HEK293T (cell line): ENCODE data around the gene DGAT2.

Experiments
- CTCF ChIA-PET: fragments of 350-600 bp; formaldehyde crosslinking; extraction: SDS; loops from one replicate; lab custom pipeline; 2021; ENCODE audit warnings: antibody characterized with exemption, inconsistent platforms; lab: Yijun Ruan, JAX
- POLR2A ChIA-PET: fragments of 350-600 bp; formaldehyde crosslinking; extraction: SDS; loops from one replicate; lab custom pipeline; 2020; ENCODE audit warnings: antibody characterized with exemption, inconsistent platforms; lab: Yijun Ruan, JAX
- DNase-seq: peaks from one replicate; pipeline ENCODE4 v3.0.0; 2012; ENCODE audit warnings: mixed read lengths; ENCODE audit errors: extremely low spot score
- ARNT ChIP-seq: fragments of 450-650 bp; IDR thresholded peaks from 2 replicates; pipeline ENCODE4 v1.6.1; 2017; ENCODE audit warnings: mild to moderate bottlenecking
- BHLHE40 ChIP-seq: fragments of 450-650 bp; IDR thresholded peaks from 2 replicates; pipeline ENCODE4 v1.6.1; 2016; ENCODE audit warnings: mild to moderate bottlenecking, moderate library complexity, borderline replicate concordance
- CTBP1 ChIP-seq: fragments of 450-650 bp; IDR thresholded peaks from 2 replicates; pipeline ENCODE4 v1.6.1; 2016; ENCODE audit warnings: borderline replicate concordance
- ELF4 ChIP-seq: fragments of 450-650 bp; IDR thresholded peaks from 2 replicates; pipeline ENCODE4 v1.6.1; 2017; ENCODE audit warnings: antibody characterized with exemption
- FOXA1 ChIP-seq: fragments of 450-650 bp; IDR thresholded peaks from 2 replicates; pipeline ENCODE4 v1.6.1; 2016; ENCODE audit warnings: mild to moderate bottlenecking
- FOXK2 ChIP-seq: fragments of 450-650 bp; IDR thresholded peaks from 2 replicates; pipeline ENCODE4 v1.6.1; 2016; ENCODE audit warnings: mild to moderate bottlenecking
- FOXM1 ChIP-seq: fragments of 450-650 bp; IDR thresholded peaks from 2 replicates; pipeline ENCODE4 v1.6.1; 2017; ENCODE audit warnings: mild to moderate bottlenecking, borderline replicate concordance
- HDGF ChIP-seq: fragments of 450-650 bp; IDR thresholded peaks from 2 replicates; pipeline ENCODE4 v1.6.1; 2017; ENCODE audit warnings: antibody characterized with exemption, borderline replicate concordance
- L3MBTL2 ChIP-seq: fragments of 450-650 bp; conservative IDR thresholded peaks from 2 replicates; pipeline ENCODE4 v1.6.1; 2016; ENCODE audit warnings: mild to moderate bottlenecking
- LEF1 ChIP-seq: fragments of 450-650 bp; IDR thresholded peaks from 2 replicates; pipeline ENCODE4 v1.6.1; 2017; ENCODE audit warnings: mild to moderate bottlenecking, borderline replicate concordance
- NFRKB ChIP-seq: fragments of 450-650 bp; IDR thresholded peaks from 2 replicates; pipeline ENCODE4 v1.6.1; 2016; ENCODE audit warnings: mild to moderate bottlenecking, moderate library complexity
- SP1 ChIP-seq: fragments of 450-650 bp; IDR thresholded peaks from 2 replicates; pipeline ENCODE4 v1.6.1; 2017
- SUZ12 ChIP-seq: fragments of 450-650 bp; IDR thresholded peaks from 2 replicates; pipeline ENCODE4 v1.6.1; 2016; ENCODE audit warnings: mild to moderate bottlenecking
- TARDBP ChIP-seq: fragments of 450-650 bp; IDR thresholded peaks from 2 replicates; pipeline ENCODE4 v1.6.1; 2016
- ZNF384 ChIP-seq: fragments of 450-650 bp; IDR thresholded peaks from 2 replicates; pipeline ENCODE4 v1.6.1; 2016
- TF ChIP-seq, protein P1 (sequence below): fragments of 450-650 bp; IDR thresholded peaks from 2 replicates; pipeline ENCODE4 v1.6.1; 2016

The DGAT2 gene

DNA sequence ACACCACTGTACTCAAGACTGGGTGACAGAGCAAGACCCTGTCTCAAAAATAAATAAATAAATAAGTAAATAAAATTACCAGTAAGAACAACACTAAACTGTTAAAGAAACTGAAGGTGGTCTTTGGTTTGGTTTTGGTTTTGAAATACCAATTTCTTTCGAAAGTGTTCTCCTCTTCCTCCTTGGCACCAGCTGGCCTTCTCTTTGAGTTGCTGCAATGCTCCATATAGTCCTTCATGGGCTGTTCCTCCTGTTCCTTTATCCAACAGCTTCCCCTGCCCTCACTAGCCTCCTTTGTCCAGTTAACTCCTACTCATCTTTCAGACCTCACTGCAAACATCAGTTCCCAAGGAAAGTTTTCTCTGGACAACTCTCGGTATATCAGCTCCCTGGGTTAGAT lies 41.4 kb downstream of the DGAT2 start:
- no peak for TF ChIP-seq ARNT
- TF ChIP-seq CTBP1: no peak
- TF ChIP-seq, protein P1, sequence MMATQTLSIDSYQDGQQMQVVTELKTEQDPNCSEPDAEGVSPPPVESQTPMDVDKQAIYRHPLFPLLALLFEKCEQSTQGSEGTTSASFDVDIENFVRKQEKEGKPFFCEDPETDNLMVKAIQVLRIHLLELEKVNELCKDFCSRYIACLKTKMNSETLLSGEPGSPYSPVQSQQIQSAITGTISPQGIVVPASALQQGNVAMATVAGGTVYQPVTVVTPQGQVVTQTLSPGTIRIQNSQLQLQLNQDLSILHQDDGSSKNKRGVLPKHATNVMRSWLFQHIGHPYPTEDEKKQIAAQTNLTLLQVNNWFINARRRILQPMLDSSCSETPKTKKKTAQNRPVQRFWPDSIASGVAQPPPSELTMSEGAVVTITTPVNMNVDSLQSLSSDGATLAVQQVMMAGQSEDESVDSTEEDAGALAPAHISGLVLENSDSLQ: no peak
- ChIA-PET POLR2A (no interaction called here), CTCF (no interaction called here)
- DNase-seq: no peak

DNA sequence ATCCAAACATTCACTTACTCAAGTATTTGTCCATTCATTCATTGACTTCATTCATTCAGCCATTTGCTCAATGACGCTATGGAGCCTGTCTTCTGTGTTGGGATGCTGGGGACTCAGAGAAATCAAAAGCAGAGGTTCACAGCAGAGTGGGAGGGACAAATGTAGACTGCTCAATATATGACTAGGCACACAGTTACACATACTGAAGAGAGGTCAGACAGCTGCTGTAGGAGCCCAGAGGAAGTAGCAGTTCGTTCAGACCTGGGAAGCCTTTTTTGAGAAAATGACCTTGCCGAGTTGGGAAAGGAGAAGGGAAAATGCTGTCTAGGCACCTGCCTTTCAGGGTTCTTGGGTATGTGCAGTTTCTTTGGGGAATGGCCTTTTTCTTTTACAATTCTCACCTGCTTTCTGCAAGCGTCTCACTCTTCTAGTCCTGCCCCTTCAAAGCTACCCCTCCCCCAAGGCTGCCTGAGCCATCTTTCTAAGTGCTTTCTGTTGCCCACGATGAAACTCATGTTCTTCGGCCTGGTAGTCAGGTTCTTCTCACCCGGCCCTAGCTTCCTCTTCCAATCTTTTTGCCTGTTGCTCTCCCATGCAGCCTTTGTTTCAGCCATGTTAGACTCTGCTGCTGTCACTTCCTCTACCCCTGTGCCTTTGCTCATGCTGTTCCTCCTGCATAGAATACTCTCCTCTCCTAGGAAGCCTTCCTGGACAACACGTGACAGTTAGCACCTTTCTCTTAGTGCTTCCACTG lies 42.2 kb downstream of the DGAT2 start:
- no peak for DNase-seq
- CTCF ChIA-PET: no interaction called here
- TF ChIP-seq ZNF384 (no peak), ELF4 (no peak), FOXA1 (no peak), SUZ12 (no peak), CTBP1 (no peak), SP1 (no peak), TARDBP (no peak), HDGF (no peak), FOXK2 (no peak), LEF1 (no peak), L3MBTL2 (no peak), NFRKB (no peak), FOXM1 (no peak)
- TF ChIP-seq, protein P1: no peak
- POLR2A ChIA-PET: no interaction called here

DNA sequence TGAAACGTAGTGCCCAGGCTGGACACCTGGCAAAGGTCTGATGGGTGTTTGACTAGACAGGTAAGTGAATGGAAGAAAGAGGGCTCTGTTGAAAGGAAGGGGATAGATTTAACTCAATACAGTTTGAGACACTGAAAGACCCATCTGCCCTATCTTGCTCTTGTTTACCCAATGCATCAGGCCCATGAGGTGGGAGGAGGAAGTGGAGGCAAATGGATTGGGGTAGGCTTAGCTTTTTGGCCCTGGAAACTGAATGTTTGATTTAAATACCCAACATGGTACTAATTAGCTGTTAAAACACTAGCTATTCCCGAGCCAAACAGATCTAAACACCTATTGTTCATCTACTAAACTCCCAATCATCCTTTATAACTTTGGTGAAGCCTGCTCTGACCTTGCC lies 42.9 kb downstream of the DGAT2 start:
- CTCF ChIA-PET: interaction anchor here (0.6 kb wide), 1 partner anchor 25 kb away, joined by 3 read pairs; no protein-coding TSS in a partner anchor
- POLR2A ChIA-PET: no interaction called here

DNA sequence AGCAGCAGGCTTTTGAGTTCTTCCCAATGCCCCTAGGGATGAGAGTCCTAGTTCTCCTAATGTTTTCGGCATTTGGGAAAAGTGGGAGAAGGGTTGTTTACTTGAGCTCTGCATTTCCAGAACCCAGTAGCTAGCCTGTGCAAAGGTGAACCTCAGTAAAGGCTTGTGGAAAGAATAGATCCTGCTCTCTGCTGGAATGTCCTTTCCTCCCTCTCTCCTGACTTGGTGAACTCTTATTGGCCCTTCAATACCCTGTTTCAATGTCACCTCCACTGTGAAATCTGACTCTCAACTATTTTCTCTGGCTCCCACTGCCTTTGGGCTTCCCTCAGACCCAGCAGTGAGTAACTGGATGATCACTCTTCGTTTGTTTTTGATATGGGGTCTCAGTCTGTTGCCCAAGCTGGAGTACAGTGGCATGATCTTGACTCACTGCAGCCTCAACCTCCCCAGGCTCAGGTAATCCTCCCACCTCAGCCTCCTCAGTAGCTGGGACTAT lies 44.0 kb downstream of the DGAT2 start:
- DNase-seq: no peak
- POLR2A ChIA-PET: no interaction called here
- CTCF ChIA-PET: interaction anchor here (1.8 kb wide), 1 partner anchor 10 kb away, joined by 11 read pairs; no protein-coding TSS in a partner anchor
- TF ChIP-seq NFRKB (no peak), FOXK2 (no peak), BHLHE40 (no peak), LEF1 (no peak), L3MBTL2 (no peak), ELF4 (no peak), ARNT (no peak), SUZ12 (no peak), HDGF (no peak)

More for the DNA sequence above, 42.9 kb downstream of the DGAT2 start:
- DNase-seq: no peak
- TF ChIP-seq SUZ12: no peak
- no peak for TF ChIP-seq FOXK2
- TF ChIP-seq SP1: no peak
- TF ChIP-seq LEF1: no peak
- no peak for TF ChIP-seq FOXM1
- no peak for TF ChIP-seq NFRKB
- no peak for TF ChIP-seq ARNT

DNA sequence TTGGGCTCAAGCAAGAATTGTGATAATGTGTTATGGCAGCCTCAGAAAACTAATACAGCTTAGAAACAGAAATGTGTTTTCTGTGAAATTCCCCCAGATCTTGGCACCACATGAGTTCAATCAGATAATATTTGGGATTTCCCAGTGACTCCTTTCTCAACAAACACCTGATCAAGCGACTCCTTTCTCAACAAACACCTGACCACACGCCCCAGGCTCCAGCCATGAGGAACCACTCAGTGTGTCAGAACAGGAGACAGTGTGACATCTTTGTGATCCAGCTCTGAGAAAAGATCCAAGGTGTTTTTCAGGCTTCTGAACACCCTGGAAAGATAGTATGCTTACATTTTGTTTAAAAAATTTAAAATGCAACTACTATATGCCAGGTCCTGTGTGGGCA lies 44.5 kb downstream of the DGAT2 start:
- TF ChIP-seq TARDBP: no peak
- TF ChIP-seq, protein P1: no peak
- TF ChIP-seq SUZ12: no peak
- TF ChIP-seq ZNF384: no peak
- TF ChIP-seq NFRKB: no peak
- no peak for TF ChIP-seq ARNT
- TF ChIP-seq CTBP1: no peak
- TF ChIP-seq HDGF: no peak
- no peak for TF ChIP-seq ELF4
- no peak for TF ChIP-seq SP1
- TF ChIP-seq BHLHE40: no peak
- TF ChIP-seq FOXM1: no peak
- TF ChIP-seq FOXA1: no peak
- TF ChIP-seq LEF1: no peak
- no peak for TF ChIP-seq FOXK2
- TF ChIP-seq L3MBTL2: no peak
- ChIA-PET POLR2A (no interaction called here), CTCF (interaction anchor here (0.7 to 1.8 kb wide), 2 partner anchors 10 to 55 kb away, joined by 3 to 11 read pairs; no protein-coding TSS in a partner anchor)
- no peak for DNase-seq

DNA sequence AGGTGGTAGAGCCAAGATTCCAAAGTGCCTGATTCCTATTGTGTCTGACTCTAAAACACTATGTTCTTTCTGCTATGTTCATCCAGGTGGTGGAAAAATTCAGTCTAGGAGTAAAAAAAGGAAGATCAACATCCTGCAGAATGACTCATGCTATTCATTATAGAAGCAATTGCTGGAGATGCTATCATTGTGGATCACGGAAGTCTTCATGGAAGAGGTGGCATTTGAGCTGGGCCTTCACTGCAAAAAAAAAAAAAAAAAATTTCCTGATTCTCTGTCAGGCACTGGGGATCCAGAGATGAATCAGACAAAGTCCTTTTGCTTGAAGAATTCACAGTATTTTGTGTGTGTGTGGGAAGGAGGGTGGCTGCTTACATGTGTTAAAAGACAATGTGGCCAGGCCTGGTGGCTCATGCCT lies 45.1 kb downstream of the DGAT2 start:
- no peak for DNase-seq
- ChIA-PET POLR2A (interaction anchor here (0.6 kb wide), 1 partner anchor 11 kb away, joined by 4 read pairs; no protein-coding TSS in a partner anchor), CTCF (interaction anchor here (0.7 to 1.8 kb wide), 3 partner anchors 11 to 83 kb away, joined by 3 to 11 read pairs (median 3); no protein-coding TSS in a partner anchor)
- no peak for TF ChIP-seq HDGF
- no peak for TF ChIP-seq SP1
- no peak for TF ChIP-seq L3MBTL2
- no peak for TF ChIP-seq FOXM1
- TF ChIP-seq ZNF384: no peak
- no peak for TF ChIP-seq FOXA1
- TF ChIP-seq SUZ12: no peak
- TF ChIP-seq LEF1: no peak
- TF ChIP-seq, protein P1: no peak
- TF ChIP-seq ELF4: no peak
- no peak for TF ChIP-seq FOXK2
- TF ChIP-seq ARNT: no peak
- no peak for TF ChIP-seq TARDBP
- no peak for TF ChIP-seq NFRKB
- no peak for TF ChIP-seq CTBP1
- TF ChIP-seq BHLHE40: no peak
